Keratinocyte (primary cell): ENCODE measurements around the gene G6PC2.

Experiments used
- EZH2 ChIP-seq: IDR thresholded peaks from one replicate; pipeline ENCODE4 v1.6.1; 2012; ENCODE audit warnings: inconsistent platforms, mild to moderate bottlenecking, low read length, moderate library complexity
- TF ChIP-seq, protein P1 (sequence below), 3 experiments: IDR thresholded peaks in 1 of 3; conservative IDR thresholded peaks in 1 of 3; optimal IDR thresholded peaks in 1 of 3; 2 replicates in 2 of 3; 3 replicates in 1 of 3; pipeline versions ENCODE3 to v1.5.1; 2011; ENCODE audit warnings: low read length in 3 of 3, mild to moderate bottlenecking in 3 of 3, moderate library complexity in 2 of 3, control low read depth in 1 of 3, inconsistent platforms in 1 of 3; ENCODE audit not compliant: insufficient read depth in 2 of 3; ENCODE audit errors: extremely low read depth in 1 of 3

DNA sequence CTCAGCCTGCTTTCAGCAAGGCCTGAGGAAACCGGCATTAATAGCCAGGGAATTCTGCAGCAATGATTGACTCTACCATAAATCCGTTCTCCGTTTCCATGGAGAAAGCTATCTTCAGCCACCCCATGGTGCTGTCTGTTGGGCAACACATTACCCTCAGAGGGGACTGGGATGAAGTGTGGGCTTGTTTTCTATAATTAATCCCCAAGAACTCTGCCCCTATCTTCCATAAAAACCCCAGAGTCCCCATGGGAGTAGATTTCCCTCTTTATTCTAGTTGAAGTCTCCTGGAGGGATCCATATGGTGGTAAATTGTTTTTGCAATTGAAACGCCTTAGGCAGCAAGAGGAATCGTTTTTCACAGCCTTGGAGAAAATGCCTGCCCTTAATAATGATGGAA, 9.2 kb downstream of the G6PC2 start:
- TF ChIP-seq, protein P1, sequence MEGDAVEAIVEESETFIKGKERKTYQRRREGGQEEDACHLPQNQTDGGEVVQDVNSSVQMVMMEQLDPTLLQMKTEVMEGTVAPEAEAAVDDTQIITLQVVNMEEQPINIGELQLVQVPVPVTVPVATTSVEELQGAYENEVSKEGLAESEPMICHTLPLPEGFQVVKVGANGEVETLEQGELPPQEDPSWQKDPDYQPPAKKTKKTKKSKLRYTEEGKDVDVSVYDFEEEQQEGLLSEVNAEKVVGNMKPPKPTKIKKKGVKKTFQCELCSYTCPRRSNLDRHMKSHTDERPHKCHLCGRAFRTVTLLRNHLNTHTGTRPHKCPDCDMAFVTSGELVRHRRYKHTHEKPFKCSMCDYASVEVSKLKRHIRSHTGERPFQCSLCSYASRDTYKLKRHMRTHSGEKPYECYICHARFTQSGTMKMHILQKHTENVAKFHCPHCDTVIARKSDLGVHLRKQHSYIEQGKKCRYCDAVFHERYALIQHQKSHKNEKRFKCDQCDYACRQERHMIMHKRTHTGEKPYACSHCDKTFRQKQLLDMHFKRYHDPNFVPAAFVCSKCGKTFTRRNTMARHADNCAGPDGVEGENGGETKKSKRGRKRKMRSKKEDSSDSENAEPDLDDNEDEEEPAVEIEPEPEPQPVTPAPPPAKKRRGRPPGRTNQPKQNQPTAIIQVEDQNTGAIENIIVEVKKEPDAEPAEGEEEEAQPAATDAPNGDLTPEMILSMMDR (optimal IDR thresholded peaks at IDR 0.05 in 1 of 3, IDR thresholded peaks at IDR 0.05 in 1 of 3, conservative IDR thresholded peaks at IDR 0.05 in 1 of 3; ENCODE audit: extremely low read depth in 1 of 3, insufficient read depth in 2 of 3, low read length in 3 of 3) = no peak
- TF ChIP-seq EZH2 = no peak
